Measurements from ENCODE around the gene TRABD2B.

DNA sequence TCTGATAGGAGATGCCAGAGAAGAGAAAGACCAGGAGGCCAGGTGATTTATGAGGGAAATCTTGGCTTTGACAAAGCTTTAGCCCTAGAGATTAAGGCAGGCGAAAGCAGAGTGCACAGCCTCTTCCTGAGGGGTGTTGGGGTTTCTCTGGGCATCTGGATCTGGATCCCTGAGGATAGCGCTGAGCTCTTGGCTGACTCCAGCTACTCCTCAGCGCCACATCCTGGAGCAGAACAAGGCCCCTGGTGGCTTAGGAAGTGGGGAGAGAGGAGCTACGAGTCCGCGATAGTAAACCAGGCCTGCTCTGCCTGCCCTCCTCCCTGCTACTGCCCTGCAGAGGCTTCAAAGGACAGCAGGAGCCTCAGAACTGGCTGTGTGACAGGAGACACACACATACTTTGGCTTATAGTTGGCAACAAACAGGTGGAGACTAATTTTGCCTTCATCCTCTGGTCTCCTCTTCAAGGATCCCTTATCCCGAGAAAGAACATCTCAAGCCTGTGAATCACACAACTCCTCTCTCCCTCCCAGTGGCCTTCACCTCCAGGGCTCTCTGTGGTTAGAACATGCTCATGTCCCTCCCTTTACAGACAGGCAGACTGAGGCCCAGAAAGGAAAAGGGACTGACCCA, 66.9 kb downstream of the TRABD2B start:
- no peak for TF ChIP-seq CTCF (IDR thresholded peaks at IDR 0.05)
- no peak for TF ChIP-seq EP300 (IDR thresholded peaks at IDR 0.05)
- TF ChIP-seq POLR2A (IDR thresholded peaks at IDR 0.05): no peak
- no peak for TF ChIP-seq POLR2AphosphoS5 (IDR thresholded peaks at IDR 0.05)
